HEK293T (cell line): ENCODE measurements around the gene CGNL1.

Source experiments
- ARNT ChIP-seq: fragments of 450-650 bp; IDR thresholded peaks from 2 replicates; pipeline ENCODE4 v1.6.1; 2017; ENCODE audit warnings: mild to moderate bottlenecking
- BHLHE40 ChIP-seq: fragments of 450-650 bp; IDR thresholded peaks from 2 replicates; pipeline ENCODE4 v1.6.1; 2016; ENCODE audit warnings: mild to moderate bottlenecking, moderate library complexity, borderline replicate concordance
- CTBP1 ChIP-seq: fragments of 450-650 bp; IDR thresholded peaks from 2 replicates; pipeline ENCODE4 v1.6.1; 2016; ENCODE audit warnings: borderline replicate concordance
- ELF4 ChIP-seq: fragments of 450-650 bp; IDR thresholded peaks from 2 replicates; pipeline ENCODE4 v1.6.1; 2017; ENCODE audit warnings: antibody characterized with exemption
- FOXA1 ChIP-seq: fragments of 450-650 bp; IDR thresholded peaks from 2 replicates; pipeline ENCODE4 v1.6.1; 2016; ENCODE audit warnings: mild to moderate bottlenecking
- FOXK2 ChIP-seq: fragments of 450-650 bp; IDR thresholded peaks from 2 replicates; pipeline ENCODE4 v1.6.1; 2016; ENCODE audit warnings: mild to moderate bottlenecking
- FOXM1 ChIP-seq: fragments of 450-650 bp; IDR thresholded peaks from 2 replicates; pipeline ENCODE4 v1.6.1; 2017; ENCODE audit warnings: mild to moderate bottlenecking, borderline replicate concordance
- L3MBTL2 ChIP-seq: fragments of 450-650 bp; conservative IDR thresholded peaks from 2 replicates; pipeline ENCODE4 v1.6.1; 2016; ENCODE audit warnings: mild to moderate bottlenecking
- NFRKB ChIP-seq: fragments of 450-650 bp; IDR thresholded peaks from 2 replicates; pipeline ENCODE4 v1.6.1; 2016; ENCODE audit warnings: mild to moderate bottlenecking, moderate library complexity
- SP1 ChIP-seq: fragments of 450-650 bp; IDR thresholded peaks from 2 replicates; pipeline ENCODE4 v1.6.1; 2017
- SUZ12 ChIP-seq: fragments of 450-650 bp; IDR thresholded peaks from 2 replicates; pipeline ENCODE4 v1.6.1; 2016; ENCODE audit warnings: mild to moderate bottlenecking
- ZNF384 ChIP-seq: fragments of 450-650 bp; IDR thresholded peaks from 2 replicates; pipeline ENCODE4 v1.6.1; 2016

- TF ChIP-seq ZNF384, result no peak
- TF ChIP-seq ARNT, result no peak
- no peak for TF ChIP-seq FOXM1
- TF ChIP-seq FOXK2, result no peak
- no peak for TF ChIP-seq FOXA1
- no peak for TF ChIP-seq CTBP1
- TF ChIP-seq L3MBTL2, result no peak
- TF ChIP-seq SUZ12, result no peak
- no peak for TF ChIP-seq BHLHE40
- TF ChIP-seq ELF4, result no peak
- no peak for TF ChIP-seq NFRKB
- TF ChIP-seq SP1, result no peak
These were observed 152.7 kb downstream of the CGNL1 start for GRCh38 chr15:57528940-57529565.
